ENCODE results near the gene NOX1. TPM values are rescaled to one million over a fixed set of nuclear protein-coding genes. Genes with fewer than 3 reads are reported as not detected.

The NOX1 gene
- total RNA-seq, 1 donor from 2014 or later = 0.70 TPM

DNA sequence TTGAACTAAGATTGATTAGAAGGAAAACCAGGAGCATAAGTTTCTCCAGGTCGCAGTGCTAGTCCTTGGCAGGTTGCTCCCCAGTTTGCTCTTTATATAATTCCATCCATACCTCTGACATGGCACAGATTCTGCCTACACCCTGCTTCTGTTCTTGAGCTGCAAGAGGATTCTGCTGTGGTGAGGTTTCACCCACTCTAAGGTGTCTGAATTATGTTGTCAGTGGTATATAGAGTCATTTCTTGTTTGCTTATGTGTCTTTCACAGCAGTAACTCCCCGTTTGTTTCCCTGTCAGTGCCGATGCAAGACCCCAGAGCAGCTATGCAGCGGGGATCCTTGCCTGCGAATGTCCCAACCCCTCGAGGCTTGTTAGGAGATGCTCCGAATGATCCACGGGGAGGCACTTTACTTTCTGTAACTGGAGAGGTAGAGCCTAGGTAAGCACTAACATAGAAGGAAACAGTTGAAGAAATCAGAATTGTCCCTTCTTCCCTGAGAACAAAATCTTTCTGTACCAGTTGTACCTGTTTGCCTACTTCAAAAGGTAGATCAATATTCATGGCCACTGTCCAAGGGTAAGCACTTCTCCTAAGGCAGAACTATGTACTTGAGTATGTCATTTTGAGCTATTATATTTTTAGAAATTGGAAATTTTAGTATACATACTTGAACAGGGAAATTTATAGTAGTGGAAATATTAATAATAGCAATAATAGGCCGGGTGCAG, 42.8 kb downstream of the NOX1 start:
- no peaks in the 10 kb centered on the region for H3K27me3 Mint-ChIP-seq
- H3K4me3 Mint-ChIP-seq = no peak overlapping the region
- H3K27ac Mint-ChIP-seq = peak overlapping the region; percentile 85
- peaks cover 11% of the 10 kb centered on the region for H3K36me3 Mint-ChIP-seq
- H3K4me1 Mint-ChIP-seq (ENCODE audit: unreplicated experiment) = no peaks in the 10 kb centered on the region
- no peak for DNase-seq (ENCODE audit: extremely low spot score, unreplicated experiment)
- no peaks in the 10 kb centered on the region for H3K9me3 Mint-ChIP-seq
- TF ChIP-seq, protein P1, sequence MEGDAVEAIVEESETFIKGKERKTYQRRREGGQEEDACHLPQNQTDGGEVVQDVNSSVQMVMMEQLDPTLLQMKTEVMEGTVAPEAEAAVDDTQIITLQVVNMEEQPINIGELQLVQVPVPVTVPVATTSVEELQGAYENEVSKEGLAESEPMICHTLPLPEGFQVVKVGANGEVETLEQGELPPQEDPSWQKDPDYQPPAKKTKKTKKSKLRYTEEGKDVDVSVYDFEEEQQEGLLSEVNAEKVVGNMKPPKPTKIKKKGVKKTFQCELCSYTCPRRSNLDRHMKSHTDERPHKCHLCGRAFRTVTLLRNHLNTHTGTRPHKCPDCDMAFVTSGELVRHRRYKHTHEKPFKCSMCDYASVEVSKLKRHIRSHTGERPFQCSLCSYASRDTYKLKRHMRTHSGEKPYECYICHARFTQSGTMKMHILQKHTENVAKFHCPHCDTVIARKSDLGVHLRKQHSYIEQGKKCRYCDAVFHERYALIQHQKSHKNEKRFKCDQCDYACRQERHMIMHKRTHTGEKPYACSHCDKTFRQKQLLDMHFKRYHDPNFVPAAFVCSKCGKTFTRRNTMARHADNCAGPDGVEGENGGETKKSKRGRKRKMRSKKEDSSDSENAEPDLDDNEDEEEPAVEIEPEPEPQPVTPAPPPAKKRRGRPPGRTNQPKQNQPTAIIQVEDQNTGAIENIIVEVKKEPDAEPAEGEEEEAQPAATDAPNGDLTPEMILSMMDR (conservative IDR thresholded peaks at IDR 0.05) = no peak

DNA sequence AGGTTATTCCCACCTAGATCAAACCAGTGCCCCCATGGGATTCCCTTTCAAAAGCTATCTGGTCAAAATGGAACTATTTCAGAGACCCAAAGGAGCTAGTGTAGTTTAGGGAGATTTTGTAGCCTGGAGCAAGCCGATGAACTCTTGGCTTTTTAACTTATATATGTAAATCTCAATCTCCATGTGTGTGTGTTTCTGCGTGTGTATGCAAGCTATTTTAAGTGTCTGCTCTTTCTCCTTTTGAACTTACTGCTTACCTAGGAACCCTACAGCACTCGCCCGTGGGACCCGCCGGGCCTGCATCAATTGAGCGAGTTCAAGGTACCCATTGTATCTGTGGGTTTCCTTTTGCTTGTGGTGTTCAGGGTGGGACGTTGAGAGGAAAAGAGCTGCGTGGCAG, 43.6 kb downstream of the NOX1 start:
- no peak overlapping the region for H3K27ac Mint-ChIP-seq
- no peak for DNase-seq (ENCODE audit: extremely low spot score, unreplicated experiment)
- no peaks in the 10 kb centered on the region for H3K27me3 Mint-ChIP-seq
- TF ChIP-seq, protein P1 (conservative IDR thresholded peaks at IDR 0.05) = no peak
- H3K36me3 Mint-ChIP-seq = peaks cover 11% of the 10 kb centered on the region
- H3K4me3 Mint-ChIP-seq = no peak overlapping the region
- no peaks in the 10 kb centered on the region for H3K4me1 Mint-ChIP-seq (ENCODE audit: unreplicated experiment)
- no peaks in the 10 kb centered on the region for H3K9me3 Mint-ChIP-seq

DNA sequence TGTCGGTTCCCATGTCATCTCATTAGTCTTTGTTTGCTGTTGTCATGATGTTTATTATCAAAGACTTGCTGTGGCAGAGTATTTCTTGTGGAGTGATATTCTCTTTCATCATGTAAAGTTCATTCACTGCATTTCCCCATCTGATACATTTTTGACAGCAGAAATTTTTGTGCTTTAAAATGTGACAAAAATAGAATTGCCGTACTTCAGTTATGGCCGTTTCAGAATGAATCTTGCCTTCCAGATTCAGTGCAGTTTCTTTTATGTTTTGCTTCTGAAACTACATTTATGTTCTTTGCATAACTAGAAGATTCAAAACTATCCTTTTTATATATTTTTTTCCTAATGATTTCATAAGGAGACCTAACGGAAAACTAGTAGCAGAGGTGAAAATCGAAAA, 44.0 kb downstream of the NOX1 start:
- TF ChIP-seq, protein P1 (conservative IDR thresholded peaks at IDR 0.05) = no peak
- Mint-ChIP-seq H3K4me3 (no peak overlapping the region), H3K9me3 (no peaks in the 10 kb centered on the region), H3K4me1 (ENCODE audit: unreplicated experiment) (no peaks in the 10 kb centered on the region), H3K36me3 (peaks cover 11% of the 10 kb centered on the region), H3K27ac (no peak overlapping the region), H3K27me3 (no peaks in the 10 kb centered on the region)
- DNase-seq (ENCODE audit: extremely low spot score, unreplicated experiment) = no peak

DNA sequence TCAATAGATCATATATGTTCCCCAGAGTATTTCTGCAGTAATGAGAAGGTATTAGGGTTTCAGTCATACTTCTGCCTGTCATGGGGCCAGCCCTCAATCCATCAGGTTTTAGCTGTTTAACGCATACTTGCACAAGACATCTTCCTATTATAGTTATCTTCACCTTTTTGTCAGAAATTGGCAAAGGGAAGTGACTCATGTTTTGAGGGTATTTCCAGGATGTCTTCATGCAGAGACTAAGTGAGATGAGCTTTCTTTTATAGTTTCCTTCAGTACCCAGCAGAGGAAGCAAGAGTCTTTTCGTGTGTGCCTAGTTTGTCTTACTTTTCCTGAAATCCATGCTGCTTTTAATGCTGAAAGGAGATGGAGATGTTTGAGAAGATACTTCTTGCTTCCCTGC, 44.4 kb downstream of the NOX1 start:
- TF ChIP-seq, protein P1 (conservative IDR thresholded peaks at IDR 0.05) = no peak
- Mint-ChIP-seq H3K9me3 (no peaks in the 10 kb centered on the region), H3K4me1 (ENCODE audit: unreplicated experiment) (no peaks in the 10 kb centered on the region), H3K4me3 (no peak overlapping the region), H3K27ac (no peak overlapping the region), H3K36me3 (peaks cover 11% of the 10 kb centered on the region), H3K27me3 (no peaks in the 10 kb centered on the region)
- DNase-seq (ENCODE audit: extremely low spot score, unreplicated experiment) = no peak

DNA sequence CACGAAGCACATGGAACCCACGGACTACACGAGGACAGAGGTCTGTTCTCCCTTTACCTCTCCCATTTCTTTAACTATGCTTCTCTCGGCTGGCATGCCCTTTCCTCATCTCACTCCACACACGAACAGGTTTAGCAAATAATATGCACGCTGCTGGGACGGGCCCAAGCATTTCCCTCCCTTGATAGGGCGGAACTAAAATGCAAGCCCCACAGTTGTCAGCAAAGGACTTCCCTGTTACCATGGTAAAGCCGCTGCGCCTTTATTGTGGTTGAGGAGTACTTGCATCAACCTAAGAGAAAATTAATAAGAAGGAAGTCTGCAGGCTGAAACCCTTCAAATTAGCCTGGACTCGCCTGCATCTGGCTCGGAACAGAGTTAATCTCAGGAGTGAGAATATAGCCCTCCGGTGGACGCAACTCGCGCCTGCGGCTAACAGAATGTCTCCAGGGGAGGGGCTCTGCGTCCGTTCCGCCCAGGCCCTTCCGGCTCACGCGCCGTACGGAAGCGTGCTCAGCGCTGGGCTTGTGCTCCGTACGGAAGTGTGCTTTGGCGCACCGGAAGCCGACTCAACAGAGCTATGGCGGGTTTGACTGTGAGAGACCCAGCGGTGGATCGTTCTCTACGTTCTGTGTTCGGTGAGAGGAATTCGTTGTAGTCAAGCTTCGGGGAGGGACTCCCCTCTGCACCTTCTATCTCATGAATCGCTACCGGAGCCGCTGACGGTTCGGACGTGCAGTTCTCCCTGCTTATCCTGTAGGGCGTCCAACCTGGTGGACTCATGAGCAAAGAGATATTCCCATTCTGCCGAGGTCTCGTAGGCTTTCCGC, 54.1 kb downstream of the NOX1 start, which contains the start of gene CSTF2:
Gene CSTF2, plus strand, starts transcription at position 555 of the 830 bp plus-strand sequence. Its CDS starts 26 bp downstream, at position 581.
- Mint-ChIP-seq H3K9me3 (peaks cover 5% of the 10 kb centered on the region), H3K4me1 (ENCODE audit: unreplicated experiment) (peaks cover 5% of the 10 kb centered on the region), H3K4me3 (peak within 1 kb of the TSS; percentile 88), H3K27ac (peak within 1 kb of the TSS; percentile 86), H3K36me3 (no peaks in the 10 kb centered on the region), H3K27me3 (peaks cover 10% of the 10 kb centered on the region)
- TF ChIP-seq, protein P1 (conservative IDR thresholded peaks at IDR 0.05) = peak; percentile 48
- DNase-seq (ENCODE audit: extremely low spot score, unreplicated experiment) = peak; percentile 78

Measured in type B pancreatic cell (in vitro differentiated cells).